T-helper 17 cell (primary cell): ENCODE data around the gene DMBT1. TPM values are rescaled to one million over a fixed set of nuclear protein-coding genes. Genes with fewer than 3 reads are reported as not detected.

Experiments
- ATAC-seq: fragments of 150-1000 bp; cut with Tn5 transposase; 2 replicates; pipeline ENCODE4 v1.10.0; 2021; ENCODE audit warnings: mild to moderate bottlenecking, moderate library complexity
- DNase-seq, 3 donors: peaks; one replicate each; pipeline versions ENCODE4 v3.0.0 to v3.0.0-alpha.2; 2020 to 2021
- H3K9me3 ChIP-seq: one replicate; pipeline ENCODE4 v1.7.0; 2013; ENCODE audit warnings: low read length, mild to moderate bottlenecking; ENCODE audit not compliant: control insufficient read depth, poor library complexity, severe bottlenecking
- H3K27ac Mint-ChIP-seq: one replicate; pipeline ENCODE4 v1.8.0; 2022; ENCODE audit warnings: mild to moderate bottlenecking, moderate library complexity, mixed read lengths
- H3K27me3 Mint-ChIP-seq: one replicate; pipeline ENCODE4 v1.8.0; 2022; ENCODE audit warnings: mixed read lengths
- H3K36me3 Mint-ChIP-seq: one replicate; pipeline ENCODE4 v1.8.0; 2022; ENCODE audit warnings: low read depth, mixed read lengths
- H3K4me1 Mint-ChIP-seq: one replicate; pipeline ENCODE4 v1.8.0; 2022; ENCODE audit warnings: mild to moderate bottlenecking, mixed read lengths
- H3K4me3 Mint-ChIP-seq: one replicate; pipeline ENCODE4 v1.8.0; 2022; ENCODE audit warnings: mild to moderate bottlenecking, moderate library complexity, mixed read lengths
- total RNA-seq, 4 donors: library from RNA in 2 of 4; stranded (reverse) in 2 of 4; gene quantifications; one replicate each; pipeline ENCODE4 v1.2.3 and lab custom pipeline; 2022 to 2026

DMBT1 gene
- total RNA-seq, 2 donors from 2014 or later, result not detected

DNA sequence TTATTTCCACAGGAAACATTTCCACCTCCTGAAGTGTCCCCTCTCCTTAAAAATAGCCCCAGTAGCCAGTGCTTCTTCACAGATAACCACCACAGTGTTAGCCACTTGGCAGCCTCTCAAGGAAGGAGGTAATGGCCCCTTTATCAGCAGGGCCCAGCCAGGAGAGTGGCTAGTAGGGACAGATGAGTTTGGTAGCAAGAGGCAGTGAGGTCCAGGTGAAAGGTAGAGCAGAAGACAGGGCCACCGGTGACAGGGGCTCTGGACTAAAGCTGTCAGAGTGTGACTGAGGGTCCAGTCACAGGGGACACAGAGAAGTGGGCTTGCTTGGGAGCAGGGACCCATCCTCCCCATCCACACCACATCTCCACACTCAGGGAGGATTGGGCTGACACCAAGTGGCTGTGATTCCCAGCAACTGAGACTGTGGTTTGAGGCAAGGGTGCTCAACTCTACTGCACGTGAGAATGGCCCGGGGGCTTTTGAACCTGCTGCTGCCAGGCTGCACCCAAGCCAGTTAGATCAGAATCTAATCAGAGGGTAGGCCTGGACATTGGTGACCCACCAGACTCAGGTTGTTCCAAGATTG lies 86.9 kb downstream of the DMBT1 start:
- no peaks in the 10 kb centered on the region for H3K9me3 ChIP-seq
- DNase-seq (no peak), ATAC-seq (no peak)
- no peak overlapping the region for H3K4me3 Mint-ChIP-seq
- no peaks in the 10 kb centered on the region for H3K36me3 Mint-ChIP-seq
- H3K27me3 Mint-ChIP-seq, result peaks cover 54% of the 10 kb centered on the region
- no peaks in the 10 kb centered on the region for H3K4me1 Mint-ChIP-seq
- no peak overlapping the region for H3K27ac Mint-ChIP-seq

DNA sequence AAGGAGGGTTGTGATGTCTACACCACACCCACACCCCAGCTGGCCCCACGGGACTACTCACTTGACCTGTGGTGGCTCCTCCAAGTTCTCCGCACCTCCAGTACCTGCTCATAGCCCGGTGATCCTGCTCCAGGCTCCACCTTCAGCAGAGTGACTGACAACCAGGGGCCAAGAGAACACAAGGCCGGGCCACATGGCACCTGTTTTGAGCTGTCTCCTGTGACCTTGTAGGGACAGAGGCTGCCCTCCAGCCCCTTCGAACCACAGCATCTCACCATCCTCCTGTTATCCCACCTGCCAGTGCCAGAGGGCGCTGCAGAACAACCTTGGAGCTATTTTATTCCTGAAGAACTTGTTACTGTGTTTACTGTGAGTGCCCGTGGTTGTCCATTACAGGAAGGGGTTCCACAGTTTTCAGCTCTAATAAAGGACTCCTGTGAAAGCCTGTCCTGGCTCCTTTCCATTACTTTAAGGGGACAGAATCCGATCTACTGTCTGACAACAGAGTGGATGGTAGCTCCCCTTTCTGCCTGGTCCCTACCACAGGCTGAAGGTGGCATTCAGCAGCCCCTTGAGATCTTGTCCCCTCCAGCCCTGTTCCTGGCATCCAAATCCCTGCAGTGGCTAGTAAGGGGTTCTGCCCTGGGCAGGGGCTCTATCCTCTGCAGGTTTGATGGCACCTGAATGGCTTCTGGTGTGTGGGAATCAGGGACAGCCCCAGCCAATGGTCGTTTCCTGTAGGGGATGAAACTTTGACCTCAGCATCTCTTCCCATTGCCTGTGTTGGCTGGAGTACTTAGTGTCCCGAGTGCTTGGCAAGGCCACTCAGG lies 88.3 kb downstream of the DMBT1 start:
- no peaks in the 10 kb centered on the region for H3K9me3 ChIP-seq
- DNase-seq, result no peak
- peaks cover 4% of the 10 kb centered on the region for H3K36me3 Mint-ChIP-seq
- ATAC-seq, result no peak
- H3K27ac Mint-ChIP-seq, result no peak overlapping the region
- no peak overlapping the region for H3K4me3 Mint-ChIP-seq
- H3K27me3 Mint-ChIP-seq, result peaks cover 67% of the 10 kb centered on the region
- no peaks in the 10 kb centered on the region for H3K4me1 Mint-ChIP-seq

DNA sequence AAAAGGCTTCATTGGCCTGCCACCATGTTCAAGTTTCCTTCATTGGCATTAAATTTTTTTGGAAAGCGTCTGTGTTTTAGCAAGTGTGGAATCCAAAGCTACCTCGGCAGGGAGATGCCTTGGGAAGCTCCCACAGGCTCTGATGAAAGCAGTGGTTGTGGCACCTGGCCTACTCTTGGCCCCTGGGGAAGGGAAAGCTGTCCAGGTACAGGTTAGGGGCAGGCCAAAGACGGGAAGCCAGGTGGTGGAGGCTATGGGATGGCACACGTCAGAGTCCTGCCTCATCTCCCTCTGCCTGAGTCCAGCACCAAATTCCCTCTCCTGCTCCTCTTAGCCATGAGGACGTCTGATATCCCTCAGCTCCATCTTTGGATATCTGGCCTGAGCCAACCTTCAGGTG lies 89.3 kb downstream of the DMBT1 start:
- DNase-seq (no peak), ATAC-seq (no peak)
- Mint-ChIP-seq H3K36me3 (peaks cover 4% of the 10 kb centered on the region), H3K4me1 (no peaks in the 10 kb centered on the region), H3K27ac (no peak overlapping the region), H3K4me3 (no peak overlapping the region), H3K27me3 (peaks cover 68% of the 10 kb centered on the region)
- H3K9me3 ChIP-seq, result no peaks in the 10 kb centered on the region

DNA sequence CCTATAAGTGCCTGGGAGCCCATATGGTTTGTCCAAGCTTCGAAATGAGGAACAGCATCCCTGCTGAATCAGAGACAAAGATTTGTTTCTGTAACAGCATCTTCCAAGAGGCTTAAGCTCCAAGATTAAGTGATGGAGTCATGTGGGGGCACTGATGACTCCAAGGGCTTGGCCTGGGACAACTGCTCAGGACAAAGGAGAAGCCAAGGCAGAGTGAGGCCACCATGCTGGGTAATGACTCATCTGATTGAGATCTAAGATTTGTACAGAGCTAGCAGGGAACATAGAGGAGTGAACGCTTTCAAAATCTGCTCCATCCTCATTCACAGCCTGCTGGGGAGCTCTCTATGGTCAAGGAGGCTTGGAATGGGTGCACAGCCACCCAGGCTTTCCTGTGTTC lies 89.8 kb downstream of the DMBT1 start:
- Mint-ChIP-seq H3K27ac (no peak overlapping the region), H3K36me3 (peaks cover 4% of the 10 kb centered on the region), H3K4me1 (no peaks in the 10 kb centered on the region), H3K27me3 (peaks cover 70% of the 10 kb centered on the region), H3K4me3 (no peak overlapping the region)
- no peaks in the 10 kb centered on the region for H3K9me3 ChIP-seq
- ATAC-seq (no peak), DNase-seq (no peak)

DNA sequence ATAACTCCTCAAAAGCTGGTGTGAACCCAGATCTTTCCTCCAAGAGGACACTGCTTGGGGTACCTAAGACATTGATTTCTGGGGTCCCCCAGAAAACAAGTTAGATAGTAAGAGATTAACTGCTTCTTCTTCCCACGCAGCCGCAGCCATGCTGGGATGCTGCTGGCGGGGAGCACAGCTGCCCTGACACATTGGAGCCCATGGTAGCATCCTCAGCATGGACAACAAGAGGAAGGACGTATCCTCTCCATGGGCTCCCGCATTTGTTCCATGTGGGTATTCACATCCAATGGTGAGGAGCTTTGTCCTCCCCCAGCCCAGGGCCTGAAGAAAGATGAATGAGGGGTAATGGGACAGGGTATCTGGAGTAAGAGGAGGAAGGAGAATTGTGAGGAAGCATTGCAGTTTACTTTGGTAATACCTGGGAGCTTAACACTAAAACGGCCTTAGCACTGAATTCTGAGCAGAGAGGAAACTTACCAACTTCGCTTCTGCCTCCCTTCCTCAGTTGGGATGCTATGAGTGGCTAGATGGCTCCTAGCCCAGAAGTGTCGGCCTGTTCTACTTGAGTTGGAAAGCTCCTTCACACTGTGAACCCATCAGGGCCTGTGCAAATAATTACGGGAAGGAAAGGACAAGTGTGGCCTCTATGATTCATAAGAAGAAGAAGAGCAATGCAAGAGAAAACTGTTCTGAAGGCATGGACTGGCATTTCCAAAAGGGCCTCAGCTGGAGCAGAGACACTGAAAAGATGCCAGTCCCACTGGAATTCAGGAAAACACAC lies 95.2 kb downstream of the DMBT1 start:
- DNase-seq, result no peak
- Mint-ChIP-seq H3K4me1 (no peaks in the 10 kb centered on the region), H3K4me3 (no peak overlapping the region), H3K27ac (no peak overlapping the region), H3K36me3 (peaks cover 4% of the 10 kb centered on the region), H3K27me3 (peaks cover 68% of the 10 kb centered on the region)
- no peaks in the 10 kb centered on the region for H3K9me3 ChIP-seq
- ATAC-seq, result no peak

DNA sequence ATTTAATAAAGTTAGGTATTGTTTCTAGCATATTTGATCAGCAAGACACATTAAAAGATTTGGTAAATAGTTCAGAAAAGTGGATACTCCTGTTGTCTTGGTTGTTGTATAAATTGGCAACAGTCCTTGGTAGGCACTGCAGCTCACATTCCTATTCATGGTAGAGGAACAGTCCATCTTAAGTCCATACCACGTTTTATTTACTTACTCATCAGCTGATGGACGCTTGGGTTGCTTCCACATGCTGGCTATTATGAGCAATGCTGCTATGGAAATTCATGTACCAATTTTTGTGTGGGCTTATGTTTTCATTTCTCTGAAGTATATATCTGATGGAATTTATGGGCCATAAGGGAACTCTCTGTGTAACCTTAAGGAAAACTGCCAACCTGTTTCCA lies 95.8 kb downstream of the DMBT1 start:
- no peak for ATAC-seq
- Mint-ChIP-seq H3K4me3 (no peak overlapping the region), H3K27ac (no peak overlapping the region), H3K36me3 (peaks cover 4% of the 10 kb centered on the region), H3K27me3 (peaks cover 71% of the 10 kb centered on the region), H3K4me1 (no peaks in the 10 kb centered on the region)
- DNase-seq, result no peak
- no peaks in the 10 kb centered on the region for H3K9me3 ChIP-seq

DNA sequence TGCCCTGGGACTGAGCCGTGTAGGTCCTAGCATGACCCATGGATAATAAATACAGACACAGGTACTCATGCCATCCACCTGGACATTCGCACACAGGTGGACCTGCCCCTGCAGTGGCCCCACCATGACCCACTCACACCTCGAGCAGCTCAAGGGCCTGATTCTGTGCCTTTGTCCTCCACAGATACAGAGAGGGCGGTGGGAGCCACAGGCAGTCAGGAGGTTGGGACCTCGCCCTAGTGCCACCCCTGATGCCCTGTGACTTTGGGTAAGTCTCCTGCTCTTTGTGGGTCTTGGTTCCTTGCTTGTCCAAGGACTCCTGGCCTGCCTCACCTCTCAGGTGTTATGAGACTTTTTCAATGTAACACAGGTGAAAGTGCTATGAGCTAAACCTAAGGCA lies 96.2 kb downstream of the DMBT1 start:
- no peak for DNase-seq
- H3K4me3 Mint-ChIP-seq, result no peak overlapping the region
- no peak overlapping the region for H3K27ac Mint-ChIP-seq
- ATAC-seq, result no peak
- peaks cover 70% of the 10 kb centered on the region for H3K27me3 Mint-ChIP-seq
- H3K4me1 Mint-ChIP-seq, result no peaks in the 10 kb centered on the region
- no peaks in the 10 kb centered on the region for H3K9me3 ChIP-seq
- peaks cover 4% of the 10 kb centered on the region for H3K36me3 Mint-ChIP-seq

DNA sequence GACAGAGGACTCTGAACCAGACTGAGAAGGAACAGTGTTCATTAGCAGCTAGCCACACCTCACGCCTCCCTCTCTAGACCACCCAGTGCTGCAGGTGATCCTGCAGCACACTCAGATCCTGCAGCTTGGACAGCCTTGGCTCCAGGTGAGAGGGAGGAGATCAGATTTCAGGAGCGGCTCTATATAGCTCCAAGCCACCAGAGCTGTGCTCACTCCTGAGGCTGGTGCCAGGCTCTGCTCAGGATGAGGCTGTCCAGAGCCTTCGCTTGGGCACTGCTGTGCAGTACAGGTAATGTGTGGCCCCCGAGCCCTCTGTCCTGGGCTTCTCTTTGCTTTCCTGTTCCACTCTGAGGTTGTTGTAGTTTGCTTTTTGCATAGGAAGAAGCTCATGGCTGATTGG lies 96.7 kb downstream of the DMBT1 start:
- Mint-ChIP-seq H3K27ac (no peak overlapping the region), H3K36me3 (peaks cover 4% of the 10 kb centered on the region), H3K27me3 (peaks cover 70% of the 10 kb centered on the region), H3K4me3 (no peak overlapping the region), H3K4me1 (no peaks in the 10 kb centered on the region)
- no peaks in the 10 kb centered on the region for H3K9me3 ChIP-seq
- ATAC-seq (no peak), DNase-seq (no peak)

DNA sequence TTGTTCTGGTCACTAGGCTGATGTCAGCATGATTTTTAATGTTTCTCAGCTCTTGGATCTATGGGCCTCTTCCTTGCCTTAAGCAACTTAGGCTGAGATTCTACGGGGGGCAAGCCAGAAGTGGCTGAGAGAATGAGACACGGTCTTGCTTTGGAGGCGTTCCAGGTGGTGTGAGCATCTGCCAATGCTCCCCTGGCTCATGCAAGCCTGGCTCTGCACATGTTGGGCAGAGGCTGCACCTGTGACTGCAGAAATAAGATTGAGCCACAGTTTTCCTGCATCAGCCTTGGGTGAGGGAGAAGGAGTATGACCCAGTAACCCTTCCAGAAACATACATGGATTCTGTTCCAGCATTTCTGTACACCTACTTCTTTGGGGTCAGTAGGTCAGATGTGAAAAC lies 97.2 kb downstream of the DMBT1 start:
- no peak for DNase-seq
- H3K9me3 ChIP-seq, result no peaks in the 10 kb centered on the region
- no peak for ATAC-seq
- peaks cover 70% of the 10 kb centered on the region for H3K27me3 Mint-ChIP-seq
- H3K4me1 Mint-ChIP-seq, result no peaks in the 10 kb centered on the region
- no peak overlapping the region for H3K27ac Mint-ChIP-seq
- no peak overlapping the region for H3K4me3 Mint-ChIP-seq
- H3K36me3 Mint-ChIP-seq, result peaks cover 4% of the 10 kb centered on the region

DNA sequence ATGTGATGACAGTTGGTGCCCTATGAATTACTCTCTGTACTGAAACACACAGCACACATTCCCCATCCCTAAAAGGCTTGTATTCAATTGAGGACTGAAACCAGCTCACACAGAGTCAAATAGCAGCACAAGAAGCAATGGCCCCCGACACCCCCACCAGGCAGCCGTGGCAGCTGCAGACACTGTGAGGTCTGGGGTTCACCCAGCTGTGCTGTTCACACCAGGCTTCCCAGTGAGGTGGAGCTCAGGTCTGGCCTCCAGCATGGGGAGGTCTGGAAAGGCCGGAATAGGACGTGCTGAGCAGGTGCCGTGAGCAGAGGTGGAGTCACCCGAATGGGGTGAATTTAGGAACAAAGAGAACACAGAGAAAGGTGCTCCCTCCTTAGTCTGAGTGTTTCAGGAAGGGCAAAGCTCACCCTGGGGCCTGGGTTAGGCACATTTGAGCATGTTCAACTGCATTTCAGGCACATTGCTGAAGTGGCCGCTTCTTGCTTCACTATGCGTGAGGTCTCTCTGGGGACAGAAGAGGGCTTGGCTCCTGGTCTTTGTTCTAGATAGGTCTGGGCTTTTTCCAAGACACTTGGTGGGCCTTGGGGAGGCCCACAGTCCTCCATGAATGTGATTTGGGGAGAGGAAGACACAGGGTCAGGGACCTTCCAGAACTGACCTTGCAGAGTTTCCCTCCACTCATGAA lies 97.9 kb downstream of the DMBT1 start:
- H3K36me3 Mint-ChIP-seq, result no peaks in the 10 kb centered on the region
- no peaks in the 10 kb centered on the region for H3K9me3 ChIP-seq
- H3K4me3 Mint-ChIP-seq, result no peak overlapping the region
- H3K27ac Mint-ChIP-seq, result no peak overlapping the region
- ATAC-seq, result no peak
- H3K27me3 Mint-ChIP-seq, result peaks cover 70% of the 10 kb centered on the region
- no peak for DNase-seq
- H3K4me1 Mint-ChIP-seq, result no peaks in the 10 kb centered on the region

DNA sequence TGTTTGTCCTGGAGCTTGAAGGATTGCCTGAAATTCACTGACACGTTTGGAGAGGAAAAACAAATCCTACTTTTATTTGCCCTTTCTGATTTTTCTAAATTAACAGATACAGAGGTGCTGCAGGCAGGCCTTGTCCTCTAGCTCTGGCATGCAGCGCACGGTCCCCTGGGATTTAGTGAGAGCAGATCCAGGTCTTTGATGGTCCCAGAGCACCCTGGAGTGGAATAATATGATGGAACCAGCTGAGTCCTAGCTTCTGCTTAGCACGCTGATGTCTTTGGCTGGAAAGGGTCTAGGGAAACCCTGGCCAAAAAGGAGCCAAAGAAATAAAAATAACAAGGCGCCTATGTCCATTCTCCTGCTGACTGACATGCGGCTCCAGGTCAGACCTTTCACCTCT lies 98.6 kb downstream of the DMBT1 start:
- no peaks in the 10 kb centered on the region for H3K9me3 ChIP-seq
- H3K36me3 Mint-ChIP-seq, result no peaks in the 10 kb centered on the region
- H3K4me3 Mint-ChIP-seq, result no peak overlapping the region
- no peak for ATAC-seq
- no peak overlapping the region for H3K27ac Mint-ChIP-seq
- no peaks in the 10 kb centered on the region for H3K4me1 Mint-ChIP-seq
- no peak for DNase-seq
- peaks cover 71% of the 10 kb centered on the region for H3K27me3 Mint-ChIP-seq

DNA sequence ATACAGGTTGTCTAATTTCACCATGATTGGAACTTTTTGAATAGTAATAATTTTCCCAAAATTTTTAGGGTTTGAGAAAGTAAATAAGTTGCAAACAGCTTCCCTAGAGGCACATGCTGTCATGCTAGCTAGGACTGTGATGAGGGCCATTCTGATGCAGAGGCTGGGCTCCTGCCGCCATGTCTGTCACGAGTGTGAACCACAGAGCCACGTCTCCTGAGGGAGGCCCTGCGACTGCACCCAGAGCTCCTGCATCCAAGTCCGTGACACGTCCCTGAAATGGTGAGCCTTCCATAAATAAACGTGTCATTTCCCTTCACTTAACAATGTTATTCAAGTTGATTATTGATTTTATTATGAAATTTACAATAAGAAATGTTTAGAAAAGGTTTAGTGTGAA lies 99.1 kb downstream of the DMBT1 start:
- Mint-ChIP-seq H3K4me1 (no peaks in the 10 kb centered on the region), H3K4me3 (no peak overlapping the region), H3K36me3 (no peaks in the 10 kb centered on the region), H3K27ac (no peak overlapping the region), H3K27me3 (peaks cover 73% of the 10 kb centered on the region)
- no peak for DNase-seq
- no peak for ATAC-seq
- H3K9me3 ChIP-seq, result no peaks in the 10 kb centered on the region

DNA sequence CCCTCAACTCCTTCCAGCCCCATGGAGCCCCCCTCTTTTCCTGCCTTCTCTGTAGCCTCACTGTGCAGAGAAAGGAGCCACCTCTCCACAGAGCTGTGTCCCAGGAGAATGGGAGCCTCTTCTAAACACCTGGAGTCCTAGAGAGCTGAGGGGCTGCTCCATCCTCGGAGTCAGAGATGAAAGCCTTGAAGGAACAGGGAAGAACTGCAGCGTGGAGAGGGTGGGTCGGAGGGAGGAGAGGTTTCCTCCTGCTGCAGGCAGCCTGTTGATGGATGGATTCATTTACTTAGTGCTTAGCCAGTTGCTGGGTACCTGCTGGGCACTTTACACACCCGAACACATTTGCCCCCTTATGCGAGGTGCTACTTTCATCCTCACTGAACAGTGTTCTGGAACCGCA lies 100.1 kb downstream of the DMBT1 start:
- ATAC-seq (no peak), DNase-seq (no peak)
- Mint-ChIP-seq H3K36me3 (no peaks in the 10 kb centered on the region), H3K27me3 (peaks cover 72% of the 10 kb centered on the region), H3K27ac (no peak overlapping the region), H3K4me3 (no peak overlapping the region), H3K4me1 (no peaks in the 10 kb centered on the region)
- no peaks in the 10 kb centered on the region for H3K9me3 ChIP-seq
